Adipose tissue (tissue), 3 donors: ENCODE measurements around the gene RNF167. TPM values are rescaled to one million over a fixed set of nuclear protein-coding genes. Genes with fewer than 3 reads are reported as not detected.

Source experiments
- H3K27ac ChIP-seq: one replicate; pipeline ENCODE4 v1.5.1; 2013; ENCODE audit warnings: low read depth, low read length
- WGBS, 3 donors: extraction: QIAGEN DNeasy Blood & Tissue Kit; methylation state at CpG; one replicate each; pipeline ENCODE4 v1.1.7; 2013; 5-methylcytosine and 5-hydroxymethylcytosine counted together
- polyA plus RNA-seq, 3 donors: library from polyadenylated mRNA; stranded (reverse); fragments of 200-250 nt; gene quantifications; one replicate each; pipeline ENCODE4 v1.2.3, GENCODE V29; 2013
- donor health status: healthy with polysubstance abuse.
- donor health status: Bipolar disorder and iron deficiency.
- donor health status: healthy.

Gene RNF167
- polyA plus RNA-seq, 3 donors = 60.2 to 111 (median 79.2) TPM

DNA sequence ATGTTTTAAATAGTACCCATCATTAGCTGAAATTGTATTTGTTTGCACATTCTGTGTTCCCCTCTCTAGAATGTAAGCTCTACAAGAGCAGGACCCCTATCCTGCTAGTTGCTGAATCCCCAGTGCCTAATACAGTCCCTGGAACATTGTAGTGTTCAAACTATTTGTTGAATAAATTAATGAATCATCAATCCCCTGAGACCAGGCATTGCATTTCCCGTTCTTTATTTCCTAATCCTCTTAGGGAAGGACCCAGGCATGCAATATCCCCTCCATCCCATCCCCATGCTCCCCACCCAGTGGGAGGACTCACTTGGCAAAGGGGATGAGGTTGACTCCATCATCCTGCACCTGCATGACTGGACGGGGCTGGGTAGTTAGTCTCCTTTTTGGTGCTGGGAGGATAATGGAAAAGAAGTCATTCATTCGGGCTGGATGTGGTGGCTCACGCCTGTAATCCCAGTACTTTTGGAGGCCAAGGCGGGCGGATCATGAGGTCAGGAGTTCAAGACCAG lies 54.1 kb downstream of the RNF167 start:
- no peak overlapping the region for H3K27ac ChIP-seq
- 78 to 86% (median 84%) methylated on average over 6 of the region's 6 CpGs for WGBS, 3 donors

Other genes with a start within 250 kb of the RNF167 start
- gene PELP1, start 236.1 kb upstream of the RNF167 start, polyA plus RNA-seq = 10 to 100 TPM; 13.3 to 29.1 (median 18.7) TPM
- gene ARRB2, start 229.6 kb upstream of the RNF167 start, polyA plus RNA-seq = 10 to 100 TPM in 2 of 3 donors, 1 to 10 TPM in 1; 6.6 to 72.4 (median 43.6) TPM
- gene MED11, start 208.8 kb upstream of the RNF167 start, polyA plus RNA-seq = 10 to 100 TPM; 19.2 to 36.9 (median 23.2) TPM
- gene ZMYND15, start 200.4 kb upstream of the RNF167 start, polyA plus RNA-seq = under 1 TPM; 0.33 to 0.90 (median 0.56) TPM
- 10 to 100 TPM in 2 of 3 donors, 1 to 10 TPM in 1; 6.6 to 13.3 (median 12.1) TPM for gene CXCL16, start 200.3 kb upstream of the RNF167 start, polyA plus RNA-seq
- under 1 TPM in 2 of 3 donors, not detected in 1; 0.12 to 0.85 TPM for gene TM4SF5, start 168.4 kb upstream of the RNF167 start, polyA plus RNA-seq
- 1 to 10 TPM in 2 of 3 donors, under 1 TPM in 1; 0.48 to 4.7 (median 2.1) TPM for gene VMO1, start 153.9 kb upstream of the RNF167 start, polyA plus RNA-seq
- under 1 TPM in 1 of 3 donors, not detected in 2; 0.12 TPM for gene GLTPD2, start 151.3 kb upstream of the RNF167 start, polyA plus RNA-seq
- 100 to 1,000 TPM in 2 of 3 donors, 10 to 100 TPM in 1; 81.5 to 182 (median 181) TPM for gene PSMB6, start 144.1 kb upstream of the RNF167 start, polyA plus RNA-seq
- gene PLD2, start 133.1 kb upstream of the RNF167 start, polyA plus RNA-seq = 10 to 100 TPM; 14.4 to 32.1 (median 16.0) TPM
- gene MINK1, start 106.9 kb upstream of the RNF167 start, polyA plus RNA-seq = 10 to 100 TPM; 25.8 to 52.9 (median 30.0) TPM
- 1 to 10 TPM; 1.4 to 2.9 (median 2.6) TPM for gene C17orf107, start 40.7 kb upstream of the RNF167 start, polyA plus RNA-seq
- 1 to 10 TPM; 1.2 to 3.1 (median 1.8) TPM for gene CHRNE, start 37.2 kb upstream of the RNF167 start, polyA plus RNA-seq
- under 1 TPM in 2 of 3 donors, not detected in 1; 0.04 to 0.05 TPM for gene GP1BA, start 8.0 kb upstream of the RNF167 start, polyA plus RNA-seq
- 10 to 100 TPM; 25.6 to 68.6 (median 49.6) TPM for gene SLC25A11, start 222 bp upstream of the RNF167 start, polyA plus RNA-seq
- gene PFN1, start 8.3 kb downstream of the RNF167 start, polyA plus RNA-seq = 1,000 to 10,000 TPM in 1 of 3 donors, 100 to 1,000 TPM in 2; 270 to 1,173 (median 475) TPM
- 10 to 100 TPM in 1 of 3 donors, 1 to 10 TPM in 2; 5.1 to 13.5 (median 6.4) TPM for gene ENO3, start 10.9 kb downstream of the RNF167 start, polyA plus RNA-seq
- gene SPAG7, start 27.5 kb downstream of the RNF167 start, polyA plus RNA-seq = 10 to 100 TPM; 34.0 to 73.9 (median 73.1) TPM
- gene CAMTA2, start 47.4 kb downstream of the RNF167 start, polyA plus RNA-seq = 10 to 100 TPM; 23.2 to 78.6 (median 60.5) TPM
- gene INCA1, start 57.3 kb downstream of the RNF167 start, polyA plus RNA-seq = 1 to 10 TPM in 2 of 3 donors, under 1 TPM in 1; 0.47 to 1.6 (median 1.1) TPM
- gene KIF1C, start 57.7 kb downstream of the RNF167 start, polyA plus RNA-seq = 100 to 1,000 TPM in 1 of 3 donors, 10 to 100 TPM in 2; 36.0 to 113 (median 78.9) TPM
- not detected for gene SLC52A1, start 95.2 kb downstream of the RNF167 start, polyA plus RNA-seq
- gene ZFP3, start 138.2 kb downstream of the RNF167 start, polyA plus RNA-seq = 1 to 10 TPM; 1.0 to 2.1 (median 1.8) TPM
- gene ZNF232, start 171.6 kb downstream of the RNF167 start, polyA plus RNA-seq = 1 to 10 TPM; 3.6 to 4.3 (median 4.1) TPM
- gene USP6, start 175.8 kb downstream of the RNF167 start, polyA plus RNA-seq = under 1 TPM; 0.03 to 0.11 (median 0.03) TPM